SJSA1 (cell line): ENCODE results near the gene SYN1. TPM values are rescaled to one million over a fixed set of nuclear protein-coding genes. Genes with fewer than 3 reads are reported as not detected.
A peak's percentile ranks its signal among the peaks of the same experiment; 100 is the strongest.
"Not testable (repeated sequence)": the region's sequence is repeated elsewhere in the genome, so short reads cannot be mapped to it uniquely, and the experiment has no call there.

Experiments
- DNase-seq, 2 experiments: peaks; one replicate each; pipeline ENCODE4 v3.0.0-alpha.2; 2015 to 2020; ENCODE audit warnings: low spot score in 2 of 2, low read depth in 1 of 2
- H3K27ac ChIP-seq: fragments of 250-450 bp; sonication (Bioruptor Pico); 2 replicates; pipeline ENCODE4 v1.5.1; 2020; ENCODE audit warnings: mild to moderate bottlenecking, moderate library complexity
- H3K27me3 ChIP-seq: fragments of 250-450 bp; sonication (Bioruptor Pico); replicated peaks from 2 replicates; pipeline ENCODE4 v1.5.1; 2020; ENCODE audit warnings: mild to moderate bottlenecking, moderate library complexity
- H3K36me3 ChIP-seq: fragments of 250-450 bp; sonication (Bioruptor Pico); 2 replicates; pipeline ENCODE4 v1.5.1; 2020; ENCODE audit warnings: mild to moderate bottlenecking
- H3K4me1 ChIP-seq: fragments of 250-450 bp; sonication (Bioruptor Pico); replicated peaks from 2 replicates; pipeline ENCODE4 v1.6.1; 2021; ENCODE audit warnings: mild to moderate bottlenecking
- H3K4me3 ChIP-seq: fragments of 250-450 bp; sonication (Bioruptor Pico); 2 replicates; pipeline ENCODE4 v1.5.1; 2020; ENCODE audit warnings: mild to moderate bottlenecking
- H3K9me3 ChIP-seq: fragments of 250-450 bp; sonication (Bioruptor Pico); replicated peaks from 2 replicates; pipeline ENCODE4 v1.5.1; 2020; ENCODE audit warnings: mild to moderate bottlenecking
- total RNA-seq: library from RNA; depleted of rRNA; stranded (reverse); fragments of >200 nt; shearing (Covaris generic); gene quantifications from 2 replicates; pipeline ENCODE4 v1.2.3, GENCODE V29; 2014

The SYN1 gene
- total RNA-seq, 1 experiment from 2014 or later, result 1.5 TPM

- H3K27ac ChIP-seq, H3K4me1 ChIP-seq, H3K4me3 ChIP-seq: not testable (repeated sequence)
These were observed 16.5 kb downstream of the SYN1 start for GRCh38 chrX:47603125-47603524.

GRCh38 chrX:47597222-47597621 is 22.4 kb downstream of the SYN1 start:
- H3K27me3 ChIP-seq, result no peaks in the 10 kb centered on the region

More at GRCh38 chrX:47603125-47603524, 16.5 kb downstream of the SYN1 start:
- H3K9me3 ChIP-seq, H3K36me3 ChIP-seq, H3K27me3 ChIP-seq, DNase-seq: not testable (repeated sequence)

GRCh38 chrX:47596256-47596655 is 23.4 kb downstream of the SYN1 start:
- Histone ChIP-seq H3K36me3 (no peaks in the 10 kb centered on the region), H3K4me1 (no peaks in the 10 kb centered on the region), H3K4me3 (no peak overlapping the region), H3K27ac (no peak overlapping the region), H3K27me3 (no peaks in the 10 kb centered on the region), H3K9me3 (no peaks in the 10 kb centered on the region)
- no peak for DNase-seq

More at GRCh38 chrX:47597222-47597621, 22.4 kb downstream of the SYN1 start:
- DNase-seq, result no peak
- no peak overlapping the region for H3K27ac ChIP-seq
- H3K4me1 ChIP-seq, result no peaks in the 10 kb centered on the region
- no peaks in the 10 kb centered on the region for H3K9me3 ChIP-seq
- no peaks in the 10 kb centered on the region for H3K36me3 ChIP-seq
- H3K4me3 ChIP-seq, result no peak overlapping the region

GRCh38 chrX:47595716-47596251 is 23.9 kb downstream of the SYN1 start:
- Histone ChIP-seq H3K36me3 (no peaks in the 10 kb centered on the region), H3K27ac (no peak overlapping the region), H3K4me3 (no peak overlapping the region), H3K9me3 (no peaks in the 10 kb centered on the region), H3K4me1 (no peaks in the 10 kb centered on the region), H3K27me3 (no peaks in the 10 kb centered on the region)
- no peak for DNase-seq

GRCh38 chrX:47593522-47593921 is 26.1 kb downstream of the SYN1 start:
- Histone ChIP-seq H3K4me1 (no peaks in the 10 kb centered on the region), H3K4me3 (no peak overlapping the region), H3K9me3 (no peaks in the 10 kb centered on the region), H3K36me3 (no peaks in the 10 kb centered on the region), H3K27me3 (no peaks in the 10 kb centered on the region), H3K27ac (no peak overlapping the region)
- no peak for DNase-seq

- Histone ChIP-seq H3K27me3 (no peaks in the 10 kb centered on the region), H3K4me3 (no peak overlapping the region), H3K4me1 (no peaks in the 10 kb centered on the region), H3K27ac (no peak overlapping the region), H3K36me3 (peaks cover 5% of the 10 kb centered on the region), H3K9me3 (no peaks in the 10 kb centered on the region)
- DNase-seq, result no peak
These were observed 28.7 kb downstream of the SYN1 start for GRCh38 chrX:47590984-47591383.

GRCh38 chrX:47587906-47588735 is 31.5 kb downstream of the SYN1 start:
- peaks cover 3% of the 10 kb centered on the region; the same call in 1 of the 2 replicates for H3K4me1 ChIP-seq
- H3K9me3 ChIP-seq, result no peaks in the 10 kb centered on the region
- no peak for DNase-seq
- no peak overlapping the region for H3K27ac ChIP-seq
- no peaks in the 10 kb centered on the region for H3K27me3 ChIP-seq
- H3K4me3 ChIP-seq, result no peak overlapping the region
- H3K36me3 ChIP-seq, result peaks cover 21% of the 10 kb centered on the region

GRCh38 chrX:47587091-47587891 is 32.4 kb downstream of the SYN1 start:
- DNase-seq, result no peak
- Histone ChIP-seq H3K36me3 (peaks cover 21% of the 10 kb centered on the region), H3K4me1 (peaks cover 3% of the 10 kb centered on the region; the same call in 1 of the 2 replicates), H3K9me3 (no peaks in the 10 kb centered on the region), H3K27ac (no peak overlapping the region), H3K27me3 (no peaks in the 10 kb centered on the region), H3K4me3 (no peak overlapping the region)

- no peak for DNase-seq
- Histone ChIP-seq H3K4me1 (peaks cover 10% of the 10 kb centered on the region), H3K27ac (no peak overlapping the region), H3K36me3 (peaks cover 21% of the 10 kb centered on the region), H3K4me3 (no peak overlapping the region), H3K27me3 (no peaks in the 10 kb centered on the region), H3K9me3 (no peaks in the 10 kb centered on the region)
These were observed 33.4 kb downstream of the SYN1 start for GRCh38 chrX:47586043-47586787.

GRCh38 chrX:47585273-47585672 is 34.4 kb downstream of the SYN1 start:
- peaks cover 21% of the 10 kb centered on the region for H3K36me3 ChIP-seq
- H3K27ac ChIP-seq, result no peak overlapping the region
- H3K4me3 ChIP-seq, result no peak overlapping the region
- no peaks in the 10 kb centered on the region for H3K27me3 ChIP-seq
- no peak for DNase-seq
- no peaks in the 10 kb centered on the region for H3K9me3 ChIP-seq
- H3K4me1 ChIP-seq, result peaks cover 10% of the 10 kb centered on the region

GRCh38 chrX:47584714-47585113 is 34.9 kb downstream of the SYN1 start:
- peaks cover 13% of the 10 kb centered on the region for H3K4me1 ChIP-seq
- no peak overlapping the region for H3K27ac ChIP-seq
- no peaks in the 10 kb centered on the region for H3K9me3 ChIP-seq
- H3K36me3 ChIP-seq, result peaks cover 21% of the 10 kb centered on the region
- H3K27me3 ChIP-seq, result no peaks in the 10 kb centered on the region
- DNase-seq, result no peak
- H3K4me3 ChIP-seq, result no peak overlapping the region

- Histone ChIP-seq H3K27me3 (no peaks in the 10 kb centered on the region), H3K36me3 (peaks cover 21% of the 10 kb centered on the region), H3K4me3 (peak overlapping the region; percentile 61), H3K9me3 (no peaks in the 10 kb centered on the region), H3K27ac (no peak overlapping the region), H3K4me1 (peaks cover 24% of the 10 kb centered on the region)
- DNase-seq, result no peak
These were observed 36.3 kb downstream of the SYN1 start for GRCh38 chrX:47583240-47583861.
